IPS-18a (cell line): ENCODE data around the gene MUL1.
"Not testable (repeated sequence)": the region's sequence is repeated elsewhere in the genome, so short reads cannot be mapped to it uniquely, and the experiment has no call there.

ENCODE experiments used
- H3K27ac ChIP-seq: one replicate; pipeline ENCODE4 v1.5.1; 2013; ENCODE audit warnings: low read length
- H3K27me3 ChIP-seq: one replicate; pipeline ENCODE4 v1.6.1; 2013; ENCODE audit warnings: mild to moderate bottlenecking, low read length; ENCODE audit not compliant: control insufficient read depth, insufficient read depth
- H3K36me3 ChIP-seq: one replicate; pipeline ENCODE4 v1.6.1; 2013; ENCODE audit warnings: low read depth, low read length; ENCODE audit not compliant: control insufficient read depth
- H3K4me1 ChIP-seq: one replicate; pipeline ENCODE4 v1.6.1; 2013; ENCODE audit warnings: low read depth, low read length; ENCODE audit not compliant: control insufficient read depth
- H3K4me3 ChIP-seq: one replicate; pipeline ENCODE4 v1.5.1; 2013; ENCODE audit warnings: low read length
- H3K9ac ChIP-seq: one replicate; pipeline ENCODE4 v1.6.1; 2013; ENCODE audit warnings: mild to moderate bottlenecking, low read length, moderate library complexity
- H3K9me3 ChIP-seq: one replicate; pipeline ENCODE4 v1.6.1; 2013; ENCODE audit warnings: low read depth, low read length; ENCODE audit not compliant: control insufficient read depth

The MUL1 gene

GRCh38 chr1:20534659-20535417 is 26.9 kb upstream of the MUL1 start:
- Histone ChIP-seq H3K36me3 (no peaks in the 10 kb centered on the region), H3K27me3 (peaks cover 15% of the 10 kb centered on the region), H3K9ac (no peak overlapping the region), H3K4me3 (no peak overlapping the region), H3K9me3 (no peaks in the 10 kb centered on the region), H3K27ac (no peak overlapping the region), H3K4me1 (no peaks in the 10 kb centered on the region)

GRCh38 chr1:20533635-20534034 is 25.7 kb upstream of the MUL1 start:
- H3K36me3 ChIP-seq: no peaks in the 10 kb centered on the region
- no peaks in the 10 kb centered on the region for H3K9me3 ChIP-seq
- no peaks in the 10 kb centered on the region for H3K4me1 ChIP-seq
- H3K9ac ChIP-seq: no peak overlapping the region
- H3K4me3 ChIP-seq: no peak overlapping the region
- no peak overlapping the region for H3K27ac ChIP-seq
- peaks cover 22% of the 10 kb centered on the region for H3K27me3 ChIP-seq

- H3K4me1 ChIP-seq: no peaks in the 10 kb centered on the region
- H3K27ac ChIP-seq: no peak overlapping the region
- no peaks in the 10 kb centered on the region for H3K9me3 ChIP-seq
- H3K9ac ChIP-seq: no peak overlapping the region
- peaks cover 25% of the 10 kb centered on the region for H3K27me3 ChIP-seq
- H3K4me3 ChIP-seq: no peak overlapping the region
- no peaks in the 10 kb centered on the region for H3K36me3 ChIP-seq
Observed at GRCh38 chr1:20530901-20531300, 22.9 kb upstream of the MUL1 start.

- H3K27me3 ChIP-seq: peaks cover 23% of the 10 kb centered on the region
- H3K4me1 ChIP-seq: no peaks in the 10 kb centered on the region
- H3K4me3 ChIP-seq: no peak overlapping the region
- no peaks in the 10 kb centered on the region for H3K9me3 ChIP-seq
- no peaks in the 10 kb centered on the region for H3K36me3 ChIP-seq
- H3K27ac ChIP-seq: no peak overlapping the region
- no peak overlapping the region for H3K9ac ChIP-seq
Observed at GRCh38 chr1:20530306-20530705, 22.4 kb upstream of the MUL1 start.

- no peaks in the 10 kb centered on the region for H3K36me3 ChIP-seq
- peaks cover 23% of the 10 kb centered on the region for H3K27me3 ChIP-seq
- no peak overlapping the region for H3K9ac ChIP-seq
- H3K4me3 ChIP-seq: no peak overlapping the region
- no peaks in the 10 kb centered on the region for H3K4me1 ChIP-seq
- H3K9me3 ChIP-seq: no peaks in the 10 kb centered on the region
- H3K27ac ChIP-seq: no peak overlapping the region
Observed at GRCh38 chr1:20528221-20528620, 20.3 kb upstream of the MUL1 start.

GRCh38 chr1:20526267-20526666 is 18.3 kb upstream of the MUL1 start:
- Histone ChIP-seq H3K9ac (no peak overlapping the region), H3K4me3 (no peak overlapping the region), H3K27me3 (peaks cover 27% of the 10 kb centered on the region), H3K27ac (no peak overlapping the region), H3K36me3 (no peaks in the 10 kb centered on the region), H3K9me3 (no peaks in the 10 kb centered on the region), H3K4me1 (no peaks in the 10 kb centered on the region)

GRCh38 chr1:20521960-20522861 is 14.3 kb upstream of the MUL1 start:
- H3K4me1 ChIP-seq: no peaks in the 10 kb centered on the region
- H3K27me3 ChIP-seq: peaks cover 11% of the 10 kb centered on the region
- no peaks in the 10 kb centered on the region for H3K9me3 ChIP-seq
- no peaks in the 10 kb centered on the region for H3K36me3 ChIP-seq
- H3K27ac ChIP-seq: no peak overlapping the region
- H3K9ac ChIP-seq: no peak overlapping the region
- H3K4me3 ChIP-seq: peak overlapping the region; percentile 21

- not testable (repeated sequence) for H3K36me3 ChIP-seq, H3K9ac ChIP-seq, H3K9me3 ChIP-seq, H3K4me3 ChIP-seq, H3K27ac ChIP-seq, H3K4me1 ChIP-seq, H3K27me3 ChIP-seq
Observed at GRCh38 chr1:20519609-20520262, 11.8 kb upstream of the MUL1 start.

- Histone ChIP-seq H3K27ac (no peak overlapping the region), H3K27me3 (peaks cover 36% of the 10 kb centered on the region), H3K9me3 (no peaks in the 10 kb centered on the region), H3K4me1 (no peaks in the 10 kb centered on the region), H3K4me3 (no peak overlapping the region), H3K9ac (no peak overlapping the region), H3K36me3 (no peaks in the 10 kb centered on the region)
Observed at GRCh38 chr1:20511518-20512428, 3.8 kb upstream of the MUL1 start.

GRCh38 chr1:20508411-20508771 is 440 bp upstream of the MUL1 start:
- Histone ChIP-seq H3K27me3 (peaks cover 30% of the 10 kb centered on the region), H3K4me1 (no peaks in the 10 kb centered on the region), H3K9ac (peak overlapping the region; percentile 53), H3K36me3 (peaks cover 7% of the 10 kb centered on the region), H3K4me3 (peak overlapping the region; percentile 84), H3K27ac (no peak overlapping the region), H3K9me3 (no peaks in the 10 kb centered on the region)

- H3K27ac ChIP-seq: no peak overlapping the region
Observed at GRCh38 chr1:20507248-20507563, 745 bp downstream of the MUL1 start.

More at GRCh38 chr1:20507248-20507563, 745 bp downstream of the MUL1 start:
- Histone ChIP-seq H3K4me1 (no peaks in the 10 kb centered on the region), H3K27me3 (peaks cover 22% of the 10 kb centered on the region), H3K4me3 (peak overlapping the region; percentile 84), H3K9ac (peak overlapping the region; percentile 53), H3K36me3 (peaks cover 13% of the 10 kb centered on the region), H3K9me3 (no peaks in the 10 kb centered on the region)
